MV-4-11 (cell line): ENCODE measurements around the gene CFAP99.

ENCODE experiments used
- DNase-seq: peaks from one replicate; lab custom pipeline; 2025; lab: John Stamatoyannopoulos, UW

Gene CFAP99

DNA sequence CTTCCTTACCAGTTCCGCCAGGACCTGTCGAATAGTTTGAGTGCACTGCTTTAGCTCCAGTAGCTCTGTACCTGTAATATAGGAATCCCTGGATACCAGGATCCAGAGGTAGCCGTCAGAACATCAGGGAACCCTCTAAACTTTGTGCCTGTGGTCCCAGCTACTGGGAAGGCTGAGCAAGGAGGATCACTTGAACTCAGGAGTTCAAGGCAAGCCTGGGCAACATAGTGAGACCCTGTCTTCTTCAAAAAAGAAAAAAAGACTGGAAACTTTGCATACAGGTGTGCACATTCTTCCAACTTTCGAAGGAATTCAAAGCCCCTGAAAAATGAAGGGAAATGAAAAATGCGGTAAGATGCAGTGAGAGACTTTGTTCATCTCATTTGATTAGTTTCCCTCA is 85.1 kb downstream of the CFAP99 start:
- DNase-seq = no peak

- DNase-seq = no peak
Observed at GRCh38 chr4:2507259-2507658, 88.5 kb downstream of the CFAP99 start.

GRCh38 chr4:2507855-2508254 is 89.1 kb downstream of the CFAP99 start:
- no peak for DNase-seq

- no peak for DNase-seq
Observed at GRCh38 chr4:2510351-2511259, 91.8 kb downstream of the CFAP99 start.

DNA sequence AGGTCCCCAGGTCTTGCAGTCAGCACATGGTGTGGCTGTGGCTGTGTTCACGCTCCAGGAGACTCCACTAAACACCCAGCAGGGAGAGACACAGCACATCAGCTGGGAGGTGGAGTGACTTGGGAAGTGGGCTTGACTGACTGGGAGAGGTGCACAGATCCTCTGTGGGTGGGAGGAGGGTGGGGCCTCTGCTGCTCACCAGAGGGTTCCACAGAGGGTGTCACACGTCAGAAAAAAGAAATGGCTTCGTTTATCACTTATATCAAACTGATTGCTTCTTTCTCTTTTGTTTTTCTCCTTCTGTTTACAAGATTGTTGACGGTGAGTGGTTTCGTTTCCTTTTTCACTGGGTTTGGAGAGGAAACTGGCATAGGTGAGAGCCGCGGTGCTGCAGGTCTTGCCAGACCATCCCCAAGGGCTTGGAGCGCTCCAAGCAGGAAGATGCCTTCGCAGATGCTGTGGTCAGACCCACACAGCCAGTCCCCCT is 92.9 kb downstream of the CFAP99 start:
- DNase-seq = no peak
